Measurements from ENCODE around the gene COMMD7. TPM values are rescaled to one million over a fixed set of nuclear protein-coding genes. Genes with fewer than 3 reads are reported as not detected.

Gene COMMD7
- total RNA-seq, 1 experiment from 2014 or later, result 23.5 TPM

- ChIA-PET CTCF (no interaction called here), POLR2A (ENCODE audit: low non-redundant PET) (no interaction called here)
- Histone ChIP-seq H3K36me3 (ENCODE audit: insufficient read depth, low read length, poor library complexity, severe bottlenecking) (no peaks in the 10 kb centered on the region), H3K4me3 (ENCODE audit: low read depth, low read length, poor library complexity, severe bottlenecking) (no peak overlapping the region), H3K4me1 (ENCODE audit: insufficient read depth, low read length, poor library complexity, severe bottlenecking) (peaks cover 4% of the 10 kb centered on the region), H3K9me3 (ENCODE audit: low read depth, low read length, poor library complexity, severe bottlenecking) (no peaks in the 10 kb centered on the region), H3K27ac (ENCODE audit: low read depth, low read length, poor library complexity, severe bottlenecking) (no peak overlapping the region), H3K27me3 (replicated peaks; ENCODE audit: insufficient read depth, low read depth, low read length, poor library complexity) (no peaks in the 10 kb centered on the region)
- TF ChIP-seq EZH2 (IDR thresholded peaks at IDR 0.05; ENCODE audit: borderline replicate concordance, low read depth, low read length, poor library complexity, severe bottlenecking) (no peak), CTCF (conservative IDR thresholded peaks at IDR 0.05; ENCODE audit: low read depth, low read length) (no peak)
- BruUV-seq (replicated peaks), result no TSS peak
- intact Hi-C loops (cut with micrococcal nuclease; ENCODE audit: unreplicated experiment), result no loop called here
- DNase-seq (ENCODE audit: low spot score), result peak; percentile 81
Measured at GRCh38 chr20:32780749-32781655, 37.7 kb upstream of the COMMD7 start.

GRCh38 chr20:32780278-32780677 is 37.0 kb upstream of the COMMD7 start:
- Histone ChIP-seq H3K27ac (ENCODE audit: low read depth, low read length, poor library complexity, severe bottlenecking) (no peak overlapping the region), H3K9me3 (ENCODE audit: low read depth, low read length, poor library complexity, severe bottlenecking) (no peaks in the 10 kb centered on the region), H3K27me3 (replicated peaks; ENCODE audit: insufficient read depth, low read depth, low read length, poor library complexity) (no peaks in the 10 kb centered on the region), H3K4me3 (ENCODE audit: low read depth, low read length, poor library complexity, severe bottlenecking) (no peak overlapping the region), H3K4me1 (ENCODE audit: insufficient read depth, low read length, poor library complexity, severe bottlenecking) (peaks cover 4% of the 10 kb centered on the region), H3K36me3 (ENCODE audit: insufficient read depth, low read length, poor library complexity, severe bottlenecking) (no peaks in the 10 kb centered on the region)
- DNase-seq (ENCODE audit: low spot score), result no peak
- intact Hi-C loops (cut with micrococcal nuclease; ENCODE audit: unreplicated experiment), result no loop called here
- BruUV-seq (replicated peaks), result no TSS peak
- TF ChIP-seq EZH2 (IDR thresholded peaks at IDR 0.05; ENCODE audit: borderline replicate concordance, low read depth, low read length, poor library complexity, severe bottlenecking) (no peak), CTCF (conservative IDR thresholded peaks at IDR 0.05; ENCODE audit: low read depth, low read length) (no peak)
- ChIA-PET CTCF (no interaction called here), POLR2A (ENCODE audit: low non-redundant PET) (no interaction called here)

- no peak overlapping the region for H3K27ac ChIP-seq (ENCODE audit: low read depth, low read length, poor library complexity, severe bottlenecking)
- ChIA-PET CTCF (interaction anchor here (1.6 kb wide), 1 partner anchor 17 kb away, joined by 5 read pairs; no protein-coding TSS in a partner anchor), POLR2A (ENCODE audit: low non-redundant PET) (no interaction called here)
- TF ChIP-seq EZH2 (IDR thresholded peaks at IDR 0.05; ENCODE audit: borderline replicate concordance, low read depth, low read length, poor library complexity, severe bottlenecking), result no peak
- no peak for TF ChIP-seq CTCF (conservative IDR thresholded peaks at IDR 0.05; ENCODE audit: low read depth, low read length)
- no TSS peak for BruUV-seq (replicated peaks)
- no peaks in the 10 kb centered on the region for H3K9me3 ChIP-seq (ENCODE audit: low read depth, low read length, poor library complexity, severe bottlenecking)
- no peaks in the 10 kb centered on the region for H3K36me3 ChIP-seq (ENCODE audit: insufficient read depth, low read length, poor library complexity, severe bottlenecking)
- no peak overlapping the region for H3K4me3 ChIP-seq (ENCODE audit: low read depth, low read length, poor library complexity, severe bottlenecking)
- H3K27me3 ChIP-seq (replicated peaks; ENCODE audit: insufficient read depth, low read depth, low read length, poor library complexity), result no peaks in the 10 kb centered on the region
- intact Hi-C loops (cut with micrococcal nuclease; ENCODE audit: unreplicated experiment), result loop anchor here (5.0 kb wide), 1 partner anchor 107 kb away; the partner anchor contains the start of gene C20orf203
- DNase-seq (ENCODE audit: low spot score), result no peak
- H3K4me1 ChIP-seq (ENCODE audit: insufficient read depth, low read length, poor library complexity, severe bottlenecking), result peaks cover 4% of the 10 kb centered on the region
Measured at GRCh38 chr20:32779500-32780211, 36.4 kb upstream of the COMMD7 start.
